Uterus (tissue), 2 donors: ENCODE measurements around the gene WNK3.

Source experiments
- CTCF ChIP-seq, 4 experiments: fragments of 200-600 bp in 2 of 4; fragments of 450-650 bp in 2 of 4; sonication (generic) in 2 of 4; IDR thresholded peaks; one replicate each; pipeline ENCODE4 v1.5.1; 2016 to 2019; ENCODE audit warnings: antibody characterized with exemption in 4 of 4, mild to moderate bottlenecking in 2 of 4, moderate library complexity in 1 of 4
- POLR2A ChIP-seq, 2 donors: fragments of 450-650 bp; IDR thresholded peaks; one replicate each; pipeline ENCODE4 v1.6.1; 2016; ENCODE audit warnings: antibody characterized with exemption in 2 of 2, mild to moderate bottlenecking in 1 of 2, moderate library complexity in 1 of 2

- TF ChIP-seq CTCF (IDR thresholded peaks at IDR 0.05) (no peak), POLR2A (IDR thresholded peaks at IDR 0.05) (no peak)
Measured at GRCh38 chrX:54184474-54184873, 173.4 kb downstream of the WNK3 start.
